KOPT-K1 (cell line): ENCODE results near the gene ST6GAL1.
"Not testable (repeated sequence)": the region's sequence is repeated elsewhere in the genome, so short reads cannot be mapped to it uniquely, and the experiment has no call there.

Experiments
- H3K27ac ChIP-seq: fragments of 200-600 bp; sonication (generic); 2 replicates; pipeline ENCODE4 v1.5.1; 2016; ENCODE audit warnings: antibody characterized with exemption, mild to moderate bottlenecking, low read depth, low read length; ENCODE audit not compliant: poor library complexity, severe bottlenecking
- H3K36me3 ChIP-seq: fragments of 200-600 bp; sonication (generic); 2 replicates; pipeline ENCODE4 v1.5.1; 2017; ENCODE audit warnings: antibody characterized with exemption, mild to moderate bottlenecking, low read length, moderate library complexity; ENCODE audit not compliant: insufficient read depth
- H3K9me3 ChIP-seq: fragments of 200-600 bp; sonication (generic); 2 replicates; pipeline ENCODE4 v1.5.1; 2017; ENCODE audit warnings: antibody characterized with exemption, low read length, mild to moderate bottlenecking; ENCODE audit not compliant: insufficient read depth, poor library complexity, severe bottlenecking

The ST6GAL1 gene

DNA sequence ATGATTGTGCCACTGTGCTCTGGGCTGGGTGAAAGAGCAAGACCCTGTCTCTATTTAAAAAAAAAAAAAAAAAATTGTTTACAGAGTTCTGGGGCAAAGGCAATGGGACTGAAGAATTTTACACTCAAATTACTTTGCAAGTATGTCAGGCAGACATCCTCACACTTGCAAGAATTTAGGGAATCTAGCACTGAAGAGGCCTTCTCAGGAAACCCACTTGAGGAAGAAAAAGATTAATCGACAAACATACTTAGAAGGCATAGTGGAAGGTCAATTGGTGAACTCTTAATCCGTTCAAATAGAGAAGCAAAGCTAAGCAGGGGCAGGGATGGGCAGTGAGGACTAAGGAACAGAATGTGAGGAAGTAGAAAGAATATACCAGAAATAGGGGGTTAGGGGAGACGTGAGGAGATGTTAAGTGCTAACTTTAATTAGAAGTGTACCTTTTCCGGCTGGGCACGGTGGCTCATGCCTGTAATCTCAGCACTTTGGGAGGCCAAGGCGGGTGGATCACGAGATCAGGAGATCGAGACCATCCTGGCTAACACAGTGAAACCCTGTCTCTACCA, 15.0 kb downstream of the ST6GAL1 start:
- Histone ChIP-seq H3K27ac (no peak overlapping the region), H3K36me3 (peaks cover 20% of the 10 kb centered on the region), H3K9me3 (no peaks in the 10 kb centered on the region)

DNA sequence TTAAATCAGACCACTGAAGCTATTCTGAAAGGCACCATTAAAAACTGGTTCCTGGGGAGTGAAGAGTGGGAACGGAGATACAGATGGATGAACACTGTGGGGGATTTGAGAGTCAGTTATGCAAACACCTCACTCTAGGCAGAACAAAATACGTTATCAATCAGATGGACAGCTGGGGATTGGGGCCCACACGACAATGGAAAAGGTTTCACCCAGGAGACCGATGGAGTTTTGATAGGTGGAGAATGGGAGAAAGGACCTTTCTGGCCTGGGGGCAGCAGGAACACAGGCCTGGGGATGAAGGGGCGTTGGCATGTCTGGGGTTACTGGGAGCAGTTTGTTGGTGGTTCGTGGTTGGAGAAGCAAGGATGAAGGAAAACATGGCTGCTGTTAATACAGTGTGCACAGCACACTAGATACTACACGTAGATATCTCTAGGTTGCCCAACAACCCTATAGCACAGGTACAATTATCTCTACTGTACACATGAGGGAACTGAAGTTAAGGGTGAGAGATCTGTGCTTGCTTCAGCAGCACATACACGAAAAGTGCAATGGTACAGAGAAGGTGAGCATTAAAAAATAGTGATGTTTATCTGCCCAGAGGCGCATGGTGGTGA, 16.5 kb downstream of the ST6GAL1 start:
- H3K9me3 ChIP-seq, result peaks cover 7% of the 10 kb centered on the region
- H3K36me3 ChIP-seq, result peaks cover 26% of the 10 kb centered on the region
- no peak overlapping the region for H3K27ac ChIP-seq

DNA sequence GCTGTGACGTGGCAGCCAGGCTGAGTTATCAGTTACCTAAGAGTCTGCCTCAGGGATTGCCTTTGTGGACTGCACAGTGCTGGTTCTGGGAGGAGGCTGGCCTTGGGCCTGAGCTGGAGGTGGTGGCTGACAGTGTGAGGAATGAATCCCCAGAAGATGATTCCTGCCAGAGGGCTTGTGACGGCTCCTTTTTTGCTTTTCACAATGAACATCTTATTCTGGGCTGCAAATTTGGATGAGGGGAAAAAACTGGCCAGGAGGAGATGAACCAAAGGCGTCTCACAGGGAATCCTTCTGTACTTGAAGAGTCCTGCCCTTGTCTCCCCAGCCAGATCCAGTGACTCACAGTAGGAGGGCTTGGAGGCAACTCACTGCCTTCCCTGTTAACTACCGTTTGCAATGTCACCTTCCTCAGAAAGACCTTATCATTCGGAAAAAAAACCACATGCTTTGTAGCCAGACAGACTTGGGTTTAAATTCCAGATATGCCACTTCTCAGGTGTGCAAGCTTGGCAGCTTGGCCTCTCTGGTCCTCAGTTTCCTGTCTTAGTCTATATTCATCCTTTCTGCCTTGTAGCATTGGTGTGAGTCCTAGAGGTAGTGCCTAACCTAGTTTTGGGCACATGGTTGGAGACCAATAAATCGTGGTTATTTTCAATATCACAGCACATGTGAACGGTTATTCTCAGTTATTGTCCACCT, 19.1 kb downstream of the ST6GAL1 start:
- H3K36me3 ChIP-seq, result peaks cover 13% of the 10 kb centered on the region
- H3K9me3 ChIP-seq, result peaks cover 9% of the 10 kb centered on the region
- no peak overlapping the region for H3K27ac ChIP-seq

DNA sequence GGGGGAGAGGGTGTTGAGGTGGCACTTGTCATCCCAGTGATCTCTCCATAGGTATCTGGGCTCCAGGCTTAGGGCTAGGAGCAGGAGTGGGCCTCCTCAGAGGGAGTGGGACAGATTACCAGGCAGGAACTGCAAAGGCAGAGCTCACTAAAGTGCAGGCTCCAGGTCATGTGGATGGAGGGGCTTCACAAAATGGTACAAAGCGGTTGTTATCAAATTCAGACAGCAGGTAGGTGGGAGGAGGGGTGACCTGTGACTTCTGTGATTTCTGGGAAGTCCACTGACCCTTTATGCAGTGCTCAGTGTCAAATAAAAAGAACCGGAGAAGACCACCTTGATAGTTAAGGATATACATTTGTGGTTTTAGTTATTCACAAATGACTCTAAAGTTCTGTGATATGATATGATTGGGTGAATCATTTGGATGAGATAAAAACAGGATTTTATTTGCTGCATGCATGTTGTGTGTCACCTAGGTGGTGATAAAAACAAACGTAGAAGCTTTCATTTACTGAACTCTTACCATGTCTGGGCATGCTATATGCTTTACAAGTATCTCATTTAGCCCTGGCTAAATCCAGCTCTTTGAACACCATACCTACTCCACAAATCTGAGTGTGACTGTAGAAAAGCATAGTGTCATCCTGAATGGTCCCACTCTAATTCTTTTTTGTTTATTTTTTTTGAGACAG, 20.2 kb downstream of the ST6GAL1 start:
- Histone ChIP-seq H3K27ac (no peak overlapping the region), H3K9me3 (peaks cover 9% of the 10 kb centered on the region), H3K36me3 (peaks cover 8% of the 10 kb centered on the region; the same call in 1 of the 2 replicates)

DNA sequence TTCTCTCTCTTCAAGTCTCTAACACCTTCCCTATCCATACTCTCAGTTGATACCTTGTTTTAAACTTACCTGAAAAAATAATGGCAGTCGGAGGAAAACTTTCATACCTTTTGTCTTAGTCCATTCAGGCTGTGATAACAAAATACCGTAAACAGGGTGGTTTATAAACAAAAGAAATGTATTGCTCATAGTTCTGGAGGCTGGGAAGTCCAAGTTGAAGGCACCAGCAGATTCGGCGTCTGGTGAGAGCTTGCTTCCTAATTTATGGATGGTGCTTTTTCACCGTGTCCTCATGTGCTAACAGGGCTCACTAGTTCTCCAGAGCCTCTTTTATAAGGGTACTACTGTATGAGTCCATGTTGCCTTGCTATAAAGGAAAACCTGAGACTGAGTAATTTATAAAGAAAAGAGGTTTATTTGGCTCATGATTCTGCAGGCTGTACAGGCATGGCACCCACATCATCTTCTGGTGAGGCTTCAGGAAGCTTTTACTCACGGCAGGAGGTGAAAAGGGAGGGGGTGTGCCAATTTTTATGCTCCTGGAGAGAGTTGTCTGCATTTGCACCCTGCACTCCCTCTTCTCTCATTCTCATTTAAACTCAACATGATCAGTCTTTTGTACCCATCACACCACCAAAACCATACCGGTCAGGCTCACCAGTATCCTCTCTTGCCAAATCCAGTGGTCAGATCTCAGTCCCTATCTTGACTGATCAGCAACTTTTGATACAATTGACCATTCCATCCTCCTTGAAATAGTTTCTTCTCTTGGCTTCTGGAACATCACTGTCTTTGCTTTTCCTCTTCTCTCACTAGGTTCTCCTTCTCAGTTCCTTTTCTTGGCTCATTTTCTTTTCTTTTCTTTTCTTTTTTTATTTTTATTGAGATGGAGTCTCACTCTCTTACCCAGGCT, 21.6 kb downstream of the ST6GAL1 start:
- Histone ChIP-seq H3K9me3 (peaks cover 9% of the 10 kb centered on the region), H3K36me3 (peaks cover 8% of the 10 kb centered on the region; the same call in 1 of the 2 replicates), H3K27ac (no peak overlapping the region)

DNA sequence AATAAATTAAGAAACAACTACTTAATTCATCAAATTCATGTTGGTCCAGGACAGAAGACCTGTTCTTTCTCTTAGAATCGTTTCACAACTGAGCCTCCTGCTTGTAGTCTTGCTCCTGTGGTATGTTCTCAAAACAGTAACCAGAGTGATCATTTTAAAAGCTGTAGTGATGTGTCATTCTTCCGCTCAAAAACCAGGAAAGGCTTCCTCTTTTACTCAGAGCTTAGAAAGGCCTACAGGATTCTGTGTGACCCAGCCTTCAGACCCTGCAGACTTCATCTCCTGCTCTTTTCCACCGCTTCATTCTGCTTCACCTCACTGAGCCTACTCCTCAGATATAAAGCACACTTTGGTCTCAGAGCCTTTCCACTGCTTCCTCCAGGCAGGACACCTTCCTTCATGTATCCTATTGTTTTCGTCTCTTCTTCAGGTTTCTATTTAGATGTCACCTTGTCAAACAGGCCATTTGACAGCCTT, 22.7 kb downstream of the ST6GAL1 start:
- Histone ChIP-seq H3K9me3 (peaks cover 9% of the 10 kb centered on the region), H3K36me3 (peaks cover 8% of the 10 kb centered on the region; the same call in 1 of the 2 replicates), H3K27ac (no peak overlapping the region)

DNA sequence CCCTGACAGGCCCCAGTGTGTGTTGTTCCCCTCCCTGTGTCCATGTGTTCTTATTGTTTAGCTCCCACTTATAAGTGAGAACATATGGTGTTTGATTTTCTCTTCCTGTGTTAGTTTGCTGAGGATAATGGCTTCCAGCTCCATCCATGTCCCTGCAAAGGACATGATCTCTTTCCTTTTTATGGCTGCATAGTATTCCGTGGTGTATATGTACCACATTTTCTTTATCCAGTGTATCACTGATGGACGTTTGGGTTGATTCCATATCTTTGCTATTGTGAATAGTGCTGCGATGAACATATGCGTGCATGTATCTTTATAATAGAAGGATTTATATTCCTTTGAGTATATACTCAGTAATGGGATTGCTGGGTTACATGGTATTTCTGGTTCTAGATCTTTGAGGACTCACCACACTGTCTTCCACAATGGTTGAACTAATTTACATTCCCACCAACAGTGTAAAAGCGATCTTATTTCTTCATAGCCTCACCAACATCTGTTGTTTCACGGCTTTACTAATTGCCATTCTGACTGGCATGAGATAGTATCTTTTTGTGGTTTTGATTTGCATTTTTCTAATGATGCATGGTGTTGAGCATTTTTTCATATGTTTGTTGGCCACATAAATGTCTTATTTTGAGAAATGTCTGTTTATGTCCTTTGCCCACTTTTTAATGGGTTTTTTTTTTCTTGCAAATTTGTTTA, 23.8 kb downstream of the ST6GAL1 start:
- H3K27ac ChIP-seq, H3K9me3 ChIP-seq, H3K36me3 ChIP-seq: not testable (repeated sequence)

DNA sequence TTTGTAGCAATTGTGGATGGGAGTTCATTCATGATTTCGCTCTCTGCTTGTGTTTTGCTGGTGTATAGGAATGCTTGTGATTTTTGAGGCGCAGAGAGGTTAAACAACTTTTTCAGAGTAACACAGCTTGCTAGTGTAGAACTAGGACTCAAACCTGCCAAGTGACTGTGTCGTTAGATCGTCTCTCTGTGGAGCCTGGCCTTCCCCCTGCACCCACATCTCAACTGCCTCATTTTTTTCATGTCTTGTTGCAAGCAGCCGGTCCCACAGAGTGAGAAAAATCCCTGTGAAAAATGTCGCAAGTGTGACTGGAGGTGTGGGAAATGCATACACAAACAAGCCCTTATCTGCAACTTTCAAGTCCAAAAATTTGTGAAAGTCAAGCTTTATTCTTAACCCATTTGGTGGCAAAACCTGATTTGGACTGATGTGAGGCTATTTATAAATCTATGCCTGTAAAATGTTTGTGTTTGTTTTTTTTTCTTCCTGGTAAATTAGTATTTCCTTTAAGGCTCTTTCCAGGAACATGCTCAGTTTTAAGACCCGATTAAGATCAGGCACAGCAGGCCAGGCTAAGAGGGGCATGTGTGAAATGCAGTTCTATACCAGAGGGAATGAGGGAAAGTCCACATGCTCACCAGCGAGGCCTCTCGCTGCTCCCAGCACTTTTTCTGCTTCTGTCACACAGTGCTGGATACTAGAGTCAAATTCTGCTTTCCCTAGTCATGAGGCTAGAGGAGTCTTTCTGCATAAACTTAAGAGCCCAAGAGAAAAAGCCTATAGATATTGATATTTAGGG, 25.8 kb downstream of the ST6GAL1 start:
- Histone ChIP-seq H3K27ac (no peak overlapping the region), H3K36me3 (peaks cover 8% of the 10 kb centered on the region; the same call in 1 of the 2 replicates)

DNA sequence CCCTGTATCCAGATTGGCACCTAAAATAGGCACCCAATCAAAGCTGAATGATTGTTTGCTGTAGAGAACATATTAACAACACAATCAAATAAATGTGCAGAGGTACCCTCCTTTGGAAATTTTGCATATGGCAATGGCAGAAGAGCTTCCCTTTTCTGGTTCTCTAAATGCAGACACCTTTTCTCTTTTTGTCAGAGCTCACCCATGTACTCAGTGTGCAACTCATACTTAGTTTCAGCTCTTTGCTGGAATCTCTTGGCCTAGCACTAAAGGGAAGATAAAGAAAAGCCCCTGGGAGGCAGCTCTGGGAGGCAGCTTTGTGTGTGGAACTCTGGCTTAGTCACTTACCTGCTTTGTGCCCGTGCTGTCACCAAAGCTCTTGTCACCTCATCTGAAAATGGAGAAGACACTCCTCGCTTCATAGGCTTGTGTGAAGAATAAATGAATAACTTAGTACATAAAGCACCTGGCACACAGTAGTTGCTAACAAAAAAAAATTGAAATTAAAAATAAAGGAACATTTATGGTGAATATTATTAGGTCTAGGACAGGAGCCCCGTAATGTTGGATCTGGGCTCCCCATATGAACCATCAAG, 28.8 kb downstream of the ST6GAL1 start:
- Histone ChIP-seq H3K36me3 (peaks cover 8% of the 10 kb centered on the region; the same call in 1 of the 2 replicates), H3K27ac (no peak overlapping the region)

More for the DNA sequence above, 25.8 kb downstream of the ST6GAL1 start:
- H3K9me3 ChIP-seq, result peaks cover 9% of the 10 kb centered on the region

DNA sequence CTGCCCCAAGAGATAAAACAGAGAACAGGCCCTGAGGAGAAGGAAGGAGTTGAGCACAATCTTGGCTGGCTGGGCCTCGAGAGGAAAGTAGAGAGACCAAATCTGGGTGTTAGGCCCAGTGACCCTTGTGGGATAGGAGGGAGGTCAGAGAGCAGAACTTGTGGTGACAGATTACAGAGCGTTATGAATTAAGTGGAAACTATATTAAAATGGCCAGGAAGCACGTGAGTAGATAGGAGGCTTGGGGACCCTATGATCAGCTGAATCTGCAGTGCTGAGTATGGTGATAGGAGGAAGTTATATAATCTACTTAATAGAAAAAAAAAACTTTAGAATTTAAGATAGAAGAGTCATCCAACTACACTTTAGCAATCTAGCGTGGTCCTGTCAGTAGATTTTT, 30.0 kb downstream of the ST6GAL1 start:
- Histone ChIP-seq H3K36me3 (peaks cover 12% of the 10 kb centered on the region), H3K9me3 (no peaks in the 10 kb centered on the region), H3K27ac (no peak overlapping the region)

More for the DNA sequence above, 28.8 kb downstream of the ST6GAL1 start:
- no peaks in the 10 kb centered on the region for H3K9me3 ChIP-seq

DNA sequence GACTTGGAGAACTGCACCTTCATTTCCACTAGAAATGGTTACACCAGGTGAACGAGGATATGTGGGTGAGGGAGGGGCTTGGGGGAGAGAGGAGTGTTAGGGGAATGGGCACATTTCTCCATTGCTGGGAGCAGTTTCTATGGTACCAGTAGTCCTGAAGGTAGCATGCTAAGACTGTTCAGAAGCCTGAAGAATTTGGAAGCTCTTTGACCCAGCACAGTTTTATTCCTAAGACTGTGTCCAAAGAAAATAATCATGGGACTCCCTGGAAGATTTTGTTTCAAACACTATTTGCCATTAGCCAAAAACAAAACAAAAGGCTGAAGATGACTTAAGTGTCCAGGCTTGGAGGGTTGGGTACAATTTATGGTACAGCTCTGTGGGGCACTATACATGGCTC, 32.1 kb downstream of the ST6GAL1 start:
- no peaks in the 10 kb centered on the region for H3K9me3 ChIP-seq
- H3K36me3 ChIP-seq, result peaks cover 15% of the 10 kb centered on the region
- no peak overlapping the region for H3K27ac ChIP-seq

DNA sequence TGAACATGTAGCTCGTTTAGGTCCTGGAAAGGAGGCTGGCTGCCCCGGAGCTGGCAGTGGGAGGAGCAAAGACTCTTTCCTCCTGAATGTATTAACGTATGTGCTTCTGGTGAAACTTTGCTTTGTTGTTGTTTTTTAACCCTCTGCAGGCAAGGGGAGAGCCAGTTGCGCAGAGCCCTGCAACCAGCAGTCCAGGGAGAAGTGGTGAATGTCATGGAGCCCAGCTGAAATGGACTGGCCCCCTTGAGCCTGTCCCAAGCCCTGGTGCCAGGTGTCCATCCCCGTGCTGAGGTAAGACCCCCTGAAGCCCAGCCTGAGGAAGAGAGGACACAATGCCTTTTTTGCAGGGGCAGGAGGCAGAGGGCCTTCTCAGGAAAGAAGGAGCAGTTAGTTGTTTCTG, 33.3 kb downstream of the ST6GAL1 start:
- Histone ChIP-seq H3K27ac (no peak overlapping the region), H3K9me3 (no peaks in the 10 kb centered on the region), H3K36me3 (peaks cover 25% of the 10 kb centered on the region)

DNA sequence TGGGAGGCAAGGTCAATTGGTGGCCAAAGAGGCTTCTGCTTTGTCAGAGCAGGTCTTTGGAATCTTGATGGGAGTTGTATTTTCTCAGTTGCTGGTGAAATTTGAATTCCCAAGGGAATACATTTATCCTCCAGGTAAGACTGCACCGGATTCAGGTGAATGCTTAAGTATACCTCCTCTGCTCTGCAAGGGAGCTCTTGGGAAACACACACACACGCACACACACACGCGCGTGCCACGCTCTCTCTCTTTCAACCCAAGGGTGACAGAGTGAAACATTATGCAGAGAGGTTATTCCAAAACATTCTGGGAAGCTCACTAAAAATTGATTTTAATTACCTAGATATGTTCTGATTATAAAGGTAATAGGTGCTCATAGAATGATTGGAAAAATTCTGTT, 33.7 kb downstream of the ST6GAL1 start:
- Histone ChIP-seq H3K27ac (no peak overlapping the region), H3K36me3 (peaks cover 26% of the 10 kb centered on the region), H3K9me3 (no peaks in the 10 kb centered on the region)
